ENCODE results near the gene FAM222A.
A peak's percentile ranks its signal among the peaks of the same experiment; 100 is the strongest.

Gene FAM222A

DNA sequence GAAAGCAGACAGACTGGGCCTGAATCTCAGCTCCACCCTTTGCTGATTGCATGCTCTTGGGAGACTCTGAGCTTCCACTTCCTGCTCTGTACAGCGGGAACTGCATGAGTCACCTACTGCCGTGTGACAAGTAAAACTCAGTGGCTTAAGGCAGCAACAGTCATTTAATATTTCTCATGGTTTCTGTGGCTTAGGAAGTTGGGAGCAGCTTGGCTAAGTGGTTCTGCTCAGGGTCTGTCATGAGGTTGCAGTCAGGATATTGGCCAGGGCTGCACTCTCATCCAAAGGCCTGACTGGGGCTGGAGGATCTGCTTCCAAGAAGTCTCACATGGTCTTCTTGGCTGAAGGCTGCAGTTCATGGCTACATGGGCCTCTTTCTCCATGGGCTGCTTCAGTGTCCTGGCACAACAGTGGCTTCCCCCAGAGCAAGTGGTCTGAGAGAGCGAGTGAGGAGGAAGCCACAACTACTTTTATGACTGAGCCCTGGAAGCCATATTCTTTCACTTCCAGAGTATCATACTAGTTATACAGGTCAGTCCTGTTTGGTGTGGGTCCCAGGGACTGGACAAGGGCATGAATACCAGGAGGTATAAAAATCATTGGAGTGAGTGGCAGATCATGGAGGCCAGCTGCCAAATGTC is 49.7 kb downstream of the FAM222A start (continued):
- TF ChIP-seq, protein P1, sequence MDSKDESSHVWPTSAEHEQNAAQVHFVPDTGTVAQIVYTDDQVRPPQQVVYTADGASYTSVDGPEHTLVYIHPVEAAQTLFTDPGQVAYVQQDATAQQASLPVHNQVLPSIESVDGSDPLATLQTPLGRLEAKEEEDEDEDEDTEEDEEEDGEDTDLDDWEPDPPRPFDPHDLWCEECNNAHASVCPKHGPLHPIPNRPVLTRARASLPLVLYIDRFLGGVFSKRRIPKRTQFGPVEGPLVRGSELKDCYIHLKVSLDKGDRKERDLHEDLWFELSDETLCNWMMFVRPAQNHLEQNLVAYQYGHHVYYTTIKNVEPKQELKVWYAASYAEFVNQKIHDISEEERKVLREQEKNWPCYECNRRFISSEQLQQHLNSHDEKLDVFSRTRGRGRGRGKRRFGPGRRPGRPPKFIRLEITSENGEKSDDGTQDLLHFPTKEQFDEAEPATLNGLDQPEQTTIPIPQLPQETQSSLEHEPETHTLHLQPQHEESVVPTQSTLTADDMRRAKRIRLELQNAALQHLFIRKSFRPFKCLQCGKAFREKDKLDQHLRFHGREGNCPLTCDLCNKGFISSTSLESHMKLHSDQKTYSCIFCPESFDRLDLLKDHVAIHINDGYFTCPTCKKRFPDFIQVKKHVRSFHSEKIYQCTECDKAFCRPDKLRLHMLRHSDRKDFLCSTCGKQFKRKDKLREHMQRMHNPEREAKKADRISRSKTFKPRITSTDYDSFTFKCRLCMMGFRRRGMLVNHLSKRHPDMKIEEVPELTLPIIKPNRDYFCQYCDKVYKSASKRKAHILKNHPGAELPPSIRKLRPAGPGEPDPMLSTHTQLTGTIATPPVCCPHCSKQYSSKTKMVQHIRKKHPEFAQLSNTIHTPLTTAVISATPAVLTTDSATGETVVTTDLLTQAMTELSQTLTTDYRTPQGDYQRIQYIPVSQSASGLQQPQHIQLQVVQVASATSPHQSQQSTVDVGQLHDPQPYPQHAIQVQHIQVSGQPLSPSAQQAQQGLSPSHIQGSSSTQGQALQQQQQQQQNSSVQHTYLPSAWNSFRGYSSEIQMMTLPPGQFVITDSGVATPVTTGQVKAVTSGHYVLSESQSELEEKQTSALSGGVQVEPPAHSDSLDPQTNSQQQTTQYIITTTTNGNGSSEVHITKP (tag by site-specific recombination; IDR thresholded peaks at IDR 0.05), result no peak
- TF ChIP-seq ZFP41 (tag by site-specific recombination; IDR thresholded peaks at IDR 0.05; ENCODE audit: borderline replicate concordance) (no peak), ZNF335 (tag by site-specific recombination; conservative IDR thresholded peaks at IDR 0.05) (no peak), ZBTB48 (tag by site-specific recombination; IDR thresholded peaks at IDR 0.05) (no peak), ZNF596 (tag by site-specific recombination; IDR thresholded peaks at IDR 0.05) (no peak), TCF7L2 (IDR thresholded peaks at IDR 0.05; ENCODE audit: borderline replicate concordance, low read depth, low read length) (no peak), ZNF692 (tag by site-specific recombination; IDR thresholded peaks at IDR 0.05) (0 out of 2 replicates have a peak, but pooled peaks have one; percentile 31), KLF9 (tag by site-specific recombination; IDR thresholded peaks at IDR 0.05; ENCODE audit: low read depth) (no peak), TRIM28 (IDR thresholded peaks at IDR 0.05; ENCODE audit: borderline replicate concordance, low read length) (peak; percentile 20; the same call in 1 of the 2 replicates), ZFP69B (tag by site-specific recombination; IDR thresholded peaks at IDR 0.05) (peak; percentile 64; the same call in 1 of the 2 replicates)
- TF ChIP-seq, protein P2, sequence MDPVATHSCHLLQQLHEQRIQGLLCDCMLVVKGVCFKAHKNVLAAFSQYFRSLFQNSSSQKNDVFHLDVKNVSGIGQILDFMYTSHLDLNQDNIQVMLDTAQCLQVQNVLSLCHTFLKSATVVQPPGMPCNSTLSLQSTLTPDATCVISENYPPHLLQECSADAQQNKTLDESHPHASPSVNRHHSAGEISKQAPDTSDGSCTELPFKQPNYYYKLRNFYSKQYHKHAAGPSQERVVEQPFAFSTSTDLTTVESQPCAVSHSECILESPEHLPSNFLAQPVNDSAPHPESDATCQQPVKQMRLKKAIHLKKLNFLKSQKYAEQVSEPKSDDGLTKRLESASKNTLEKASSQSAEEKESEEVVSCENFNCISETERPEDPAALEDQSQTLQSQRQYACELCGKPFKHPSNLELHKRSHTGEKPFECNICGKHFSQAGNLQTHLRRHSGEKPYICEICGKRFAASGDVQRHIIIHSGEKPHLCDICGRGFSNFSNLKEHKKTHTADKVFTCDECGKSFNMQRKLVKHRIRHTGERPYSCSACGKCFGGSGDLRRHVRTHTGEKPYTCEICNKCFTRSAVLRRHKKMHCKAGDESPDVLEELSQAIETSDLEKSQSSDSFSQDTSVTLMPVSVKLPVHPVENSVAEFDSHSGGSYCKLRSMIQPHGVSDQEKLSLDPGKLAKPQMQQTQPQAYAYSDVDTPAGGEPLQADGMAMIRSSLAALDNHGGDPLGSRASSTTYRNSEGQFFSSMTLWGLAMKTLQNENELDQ (tag by site-specific recombination; IDR thresholded peaks at IDR 0.05; ENCODE audit: low read depth), result no peak
- TF ChIP-seq, protein P3, sequence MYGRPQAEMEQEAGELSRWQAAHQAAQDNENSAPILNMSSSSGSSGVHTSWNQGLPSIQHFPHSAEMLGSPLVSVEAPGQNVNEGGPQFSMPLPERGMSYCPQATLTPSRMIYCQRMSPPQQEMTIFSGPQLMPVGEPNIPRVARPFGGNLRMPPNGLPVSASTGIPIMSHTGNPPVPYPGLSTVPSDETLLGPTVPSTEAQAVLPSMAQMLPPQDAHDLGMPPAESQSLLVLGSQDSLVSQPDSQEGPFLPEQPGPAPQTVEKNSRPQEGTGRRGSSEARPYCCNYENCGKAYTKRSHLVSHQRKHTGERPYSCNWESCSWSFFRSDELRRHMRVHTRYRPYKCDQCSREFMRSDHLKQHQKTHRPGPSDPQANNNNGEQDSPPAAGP (tag by site-specific recombination; IDR thresholded peaks at IDR 0.05), result no peak
- TF ChIP-seq, protein P4, sequence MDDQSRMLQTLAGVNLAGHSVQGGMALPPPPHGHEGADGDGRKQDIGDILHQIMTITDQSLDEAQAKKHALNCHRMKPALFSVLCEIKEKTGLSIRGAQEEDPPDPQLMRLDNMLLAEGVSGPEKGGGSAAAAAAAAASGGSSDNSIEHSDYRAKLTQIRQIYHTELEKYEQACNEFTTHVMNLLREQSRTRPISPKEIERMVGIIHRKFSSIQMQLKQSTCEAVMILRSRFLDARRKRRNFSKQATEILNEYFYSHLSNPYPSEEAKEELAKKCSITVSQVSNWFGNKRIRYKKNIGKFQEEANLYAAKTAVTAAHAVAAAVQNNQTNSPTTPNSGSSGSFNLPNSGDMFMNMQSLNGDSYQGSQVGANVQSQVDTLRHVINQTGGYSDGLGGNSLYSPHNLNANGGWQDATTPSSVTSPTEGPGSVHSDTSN (CRISPR knock-in tag; IDR thresholded peaks at IDR 0.05), result no peak

- no peak for TF ChIP-seq ZNF140 (tag by site-specific recombination; IDR thresholded peaks at IDR 0.05)
- Histone ChIP-seq H3K36me3 (ENCODE audit: control insufficient read depth in 2 of 2, insufficient read depth in 1 of 2, low read length in 2 of 2) (no peaks in the 10 kb centered on the region), H3K4me1 (ENCODE audit: control insufficient read depth, insufficient read depth, low read length) (no peaks in the 10 kb centered on the region), H3K27ac (ENCODE audit: extremely low read depth, low read depth, low read length) (no peak overlapping the region), H3K9me3 (ENCODE audit: control insufficient read depth, insufficient read depth, low read depth, low read length) (no peaks in the 10 kb centered on the region), H3K4me3 (ENCODE audit: low read depth, low read length) (no peak overlapping the region)
- ChIA-PET CTCF (interaction anchor here (1.1 to 5.4 kb wide), 2 partner anchors 9 to 10 kb away, joined by 3 to 30 read pairs; no protein-coding TSS in a partner anchor), POLR2A (interaction anchor here (0.6 kb wide), 1 partner anchor 83 kb away, joined by 3 read pairs; no protein-coding TSS in a partner anchor)
Measured at GRCh38 chr12:109764123-109764522, 50.5 kb downstream of the FAM222A start.

Measured in HEK293 (cell line).